ENCODE results near the gene LRP10. TPM values are rescaled to one million over a fixed set of nuclear protein-coding genes. Genes with fewer than 3 reads are reported as not detected.

Gene LRP10
- total and polyA plus RNA-seq, 4 donors = 25.7 to 148 (median 94.0) TPM

DNA sequence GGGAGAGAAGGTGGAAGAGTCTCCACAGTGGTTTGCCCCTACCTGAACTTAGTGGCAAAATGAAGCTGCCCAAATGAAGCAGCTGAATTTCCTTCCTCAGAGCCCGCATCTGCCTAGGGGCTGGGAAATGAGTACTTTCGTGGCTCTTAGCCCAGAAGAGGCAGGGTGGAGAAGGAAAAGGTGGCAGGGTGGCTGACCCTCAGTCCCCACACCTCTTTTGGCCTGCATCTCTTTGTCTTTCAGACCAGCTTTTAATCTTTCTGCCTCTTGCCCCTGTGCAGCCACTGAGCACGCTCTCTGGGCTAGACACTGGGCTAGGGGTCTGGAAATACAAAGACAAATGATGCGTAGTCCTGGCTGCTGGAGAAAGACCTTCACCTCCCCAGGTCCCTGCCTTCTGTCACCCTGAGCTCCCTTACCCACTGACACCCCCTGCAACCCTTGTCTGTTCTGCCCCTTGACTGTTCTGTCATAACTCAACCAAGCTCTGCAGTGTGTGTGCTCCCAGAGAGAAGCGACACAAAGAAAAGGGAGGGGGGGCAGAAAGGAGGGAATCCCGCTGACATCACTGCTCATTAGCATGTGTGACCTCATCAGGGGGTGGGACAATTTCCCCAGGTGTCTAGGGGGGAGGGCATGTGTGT lies 11.1 kb downstream of the LRP10 start:
- ATAC-seq (ENCODE audit: insufficient read depth, low FRiP score) = no peak
- no peaks in the 10 kb centered on the region for H3K27me3 ChIP-seq (ENCODE audit: control insufficient read depth in 3 of 3, insufficient read depth in 3 of 3, low read length in 2 of 3)
- peak; percentile 72 to 75 (median 73) for DNase-seq

GRCh38 chr14:22883173-22883976 lies 11.8 kb downstream of the LRP10 start, which contains the start of gene REM2:
Gene REM2, plus strand, starts transcription at chr14:22883222. Its CDS starts 66 bp downstream, at chr14:22883288.
- peak; percentile 17 to 31 (median 23) for DNase-seq
- TF ChIP-seq, protein P1, sequence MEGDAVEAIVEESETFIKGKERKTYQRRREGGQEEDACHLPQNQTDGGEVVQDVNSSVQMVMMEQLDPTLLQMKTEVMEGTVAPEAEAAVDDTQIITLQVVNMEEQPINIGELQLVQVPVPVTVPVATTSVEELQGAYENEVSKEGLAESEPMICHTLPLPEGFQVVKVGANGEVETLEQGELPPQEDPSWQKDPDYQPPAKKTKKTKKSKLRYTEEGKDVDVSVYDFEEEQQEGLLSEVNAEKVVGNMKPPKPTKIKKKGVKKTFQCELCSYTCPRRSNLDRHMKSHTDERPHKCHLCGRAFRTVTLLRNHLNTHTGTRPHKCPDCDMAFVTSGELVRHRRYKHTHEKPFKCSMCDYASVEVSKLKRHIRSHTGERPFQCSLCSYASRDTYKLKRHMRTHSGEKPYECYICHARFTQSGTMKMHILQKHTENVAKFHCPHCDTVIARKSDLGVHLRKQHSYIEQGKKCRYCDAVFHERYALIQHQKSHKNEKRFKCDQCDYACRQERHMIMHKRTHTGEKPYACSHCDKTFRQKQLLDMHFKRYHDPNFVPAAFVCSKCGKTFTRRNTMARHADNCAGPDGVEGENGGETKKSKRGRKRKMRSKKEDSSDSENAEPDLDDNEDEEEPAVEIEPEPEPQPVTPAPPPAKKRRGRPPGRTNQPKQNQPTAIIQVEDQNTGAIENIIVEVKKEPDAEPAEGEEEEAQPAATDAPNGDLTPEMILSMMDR (IDR thresholded peaks at IDR 0.05; ENCODE audit: control extremely low read depth, extremely low read depth) = no peak
- H3K27me3 ChIP-seq (ENCODE audit: control insufficient read depth in 3 of 3, insufficient read depth in 3 of 3, low read length in 2 of 3) = no peaks in the 10 kb centered on the region

More for the DNA sequence above, 11.1 kb downstream of the LRP10 start:
- no peaks in the 10 kb centered on the region for H3K9me3 ChIP-seq (ENCODE audit: control insufficient read depth in 4 of 4, insufficient read depth in 3 of 4, low read length in 3 of 4)
- H3K9ac ChIP-seq (ENCODE audit: insufficient read depth in 1 of 2, low read length in 2 of 2) = peak overlapping the region in 1 of 2 donors; percentile 11
- TF ChIP-seq, protein P1 (IDR thresholded peaks at IDR 0.05; ENCODE audit: control extremely low read depth, extremely low read depth) = no peak
- 24 to 44% methylated on average over 6 of the region's 6 CpGs for WGBS, 2 donors
- peaks cover 0 to 21% (median 9%) of the 10 kb centered on the region in 5 donors for H3K4me1 ChIP-seq (ENCODE audit: control insufficient read depth in 5 of 5, insufficient read depth in 5 of 5, low read length in 5 of 5)
- no peak overlapping the region for H3K27ac ChIP-seq (ENCODE audit: low read depth in 1 of 2, low read length in 1 of 2)
- H3K36me3 ChIP-seq (ENCODE audit: control insufficient read depth in 4 of 4, insufficient read depth in 4 of 4, low read length in 4 of 4) = peaks cover 0 to 19% (median 7%) of the 10 kb centered on the region in 4 donors
- H3K4me3 ChIP-seq = no peak overlapping the region

DNA sequence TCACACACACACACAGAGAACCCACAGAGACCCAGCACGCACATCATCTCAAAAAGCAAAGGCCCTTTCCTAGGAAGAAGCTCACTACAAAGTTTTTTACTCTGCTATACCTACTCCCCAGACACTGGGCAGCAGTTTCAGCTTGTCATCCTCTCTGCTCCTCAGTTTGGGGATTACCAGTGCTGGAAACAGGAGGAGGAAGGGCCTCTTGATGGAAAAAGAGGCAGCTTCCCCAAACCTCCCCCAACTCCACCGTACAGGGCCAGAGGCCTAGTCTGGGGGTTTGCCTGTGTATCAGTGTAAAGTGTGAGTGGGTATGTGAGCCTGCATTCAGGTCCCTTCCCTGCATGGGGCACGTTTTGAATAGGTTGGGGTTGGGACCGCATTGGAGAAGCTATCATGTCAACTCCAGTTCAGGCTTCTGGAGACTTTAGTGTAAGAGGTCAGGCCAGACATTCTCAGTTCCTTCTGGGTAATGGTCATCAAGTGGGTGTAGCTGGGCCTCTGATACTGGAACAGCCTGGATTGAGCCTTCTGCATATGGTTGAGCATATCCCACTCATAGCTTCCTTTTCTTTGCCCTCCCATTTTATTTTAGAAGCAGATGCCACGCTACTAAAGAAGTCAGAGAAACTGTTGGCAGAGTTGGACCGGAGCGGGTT lies 12.7 kb downstream of the LRP10 start:
- no peak for DNase-seq
- TF ChIP-seq, protein P1 (IDR thresholded peaks at IDR 0.05; ENCODE audit: control extremely low read depth, extremely low read depth) = no peak
- H3K4me3 ChIP-seq = no peak overlapping the region
- H3K36me3 ChIP-seq (ENCODE audit: control insufficient read depth in 4 of 4, insufficient read depth in 4 of 4, low read length in 4 of 4) = peaks cover 0 to 4% (median 0%) of the 10 kb centered on the region in 4 donors
- peaks cover 0 to 22% (median 11%) of the 10 kb centered on the region in 5 donors for H3K4me1 ChIP-seq (ENCODE audit: control insufficient read depth in 5 of 5, insufficient read depth in 5 of 5, low read length in 5 of 5)
- H3K9ac ChIP-seq (ENCODE audit: insufficient read depth in 1 of 2, low read length in 2 of 2) = no peak overlapping the region
- no peak for ATAC-seq (ENCODE audit: insufficient read depth, low FRiP score)
- no peaks in the 10 kb centered on the region for H3K27me3 ChIP-seq (ENCODE audit: control insufficient read depth in 3 of 3, insufficient read depth in 3 of 3, low read length in 2 of 3)
- H3K9me3 ChIP-seq (ENCODE audit: control insufficient read depth in 4 of 4, insufficient read depth in 3 of 4, low read length in 3 of 4) = no peaks in the 10 kb centered on the region
- no peak overlapping the region for H3K27ac ChIP-seq (ENCODE audit: low read depth in 1 of 2, low read length in 1 of 2)
- 87 to 90% methylated on average over 7 of the region's 7 CpGs for WGBS, 2 donors

More at GRCh38 chr14:22883173-22883976, 11.8 kb downstream of the LRP10 start, which contains the start of gene REM2:
- Histone ChIP-seq H3K9ac (ENCODE audit: insufficient read depth in 1 of 2, low read length in 2 of 2) (peak within 1 kb of the TSS in 1 of 2 donors; percentile 11), H3K27ac (ENCODE audit: low read depth in 1 of 2, low read length in 1 of 2) (no peak within 1 kb of the TSS), H3K4me1 (ENCODE audit: control insufficient read depth in 5 of 5, insufficient read depth in 5 of 5, low read length in 5 of 5) (peaks cover 0 to 22% (median 11%) of the 10 kb centered on the region in 5 donors), H3K9me3 (ENCODE audit: control insufficient read depth in 4 of 4, insufficient read depth in 3 of 4, low read length in 3 of 4) (no peaks in the 10 kb centered on the region), H3K4me3 (no peak within 1 kb of the TSS), H3K36me3 (ENCODE audit: control insufficient read depth in 4 of 4, insufficient read depth in 4 of 4, low read length in 4 of 4) (peaks cover 0 to 12% (median under 1%) of the 10 kb centered on the region in 4 donors)
- WGBS, 2 donors = 40 to 64% methylated on average over 15 of the region's 15 CpGs
- ATAC-seq (ENCODE audit: insufficient read depth, low FRiP score) = no peak
